HCT116 (cell line): ENCODE measurements around the gene PFDN2. TPM values are rescaled to one million over a fixed set of nuclear protein-coding genes. Genes with fewer than 3 reads are reported as not detected.

ENCODE experiments used
- ATAC-seq: fragments of 200-7000 bp; cut with Tn5 transposase; 2 replicates; pipeline ENCODE4 v1.9.1; 2020; ENCODE audit warnings: mild to moderate bottlenecking, moderate library complexity
- BruUV-seq: library from RNA; stranded (reverse); fragments of 400-500 nt; replicated peaks from 2 replicates; lab custom pipeline; 2021; lab: Mats Ljungman, UMichigan
- CTCF ChIA-PET: fragments of 300-600 bp; sonication (Branson Sonifier 250); formaldehyde crosslinking; loops from one replicate; lab custom pipeline; 2021; ENCODE audit warnings: antibody characterized with exemption; lab: Charles Lee
- POLR2A ChIA-PET: fragments of 300-600, 350-600 bp; sonication (Branson Sonifier 250); formaldehyde crosslinking; loops from one replicate; lab custom pipeline; 2021; ENCODE audit warnings: antibody characterized with exemption; lab: Charles Lee
- RAD21 ChIA-PET, 2 experiments: fragments of 300-600 bp; sonication (Branson Sonifier 250); formaldehyde crosslinking; loops; one replicate each; lab custom pipeline; 2023; ENCODE audit warnings: low total read pairs in 2 of 2; ENCODE audit not compliant: uncharacterized antibody in 2 of 2, unreplicated experiment in 2 of 2, low non-redundant PET in 1 of 2; lab: Charles Lee
- DNase-seq: peaks from one replicate; pipeline ENCODE4 v3.0.0-alpha.2; 2010; ENCODE audit warnings: low read depth, low spot score
- H2AFZ ChIP-seq: fragments of 200-600 bp; shearing (Covaris generic), sonication (generic); 2 replicates; pipeline ENCODE4 v1.6.1; 2017; ENCODE audit warnings: low read depth, mixed run types, mixed read lengths, antibody characterized with exemption, low read length; ENCODE audit not compliant: poor library complexity, severe bottlenecking
- H3K27ac ChIP-seq: 2 replicates; pipeline ENCODE4 v1.5.1; 2012; ENCODE audit warnings: low read depth, low read length
- H3K27me3 ChIP-seq: fragments of 200-600 bp; sonication (generic); 2 replicates; pipeline ENCODE4 v1.6.1; 2016; ENCODE audit warnings: mixed run types, low read length, mixed read lengths; ENCODE audit not compliant: insufficient read depth
- H3K36me3 ChIP-seq, 2 experiments: fragments of 200-500 bp in 1 of 2; fragments of 200-600 bp in 1 of 2; sonication (Bioruptor generic) in 1 of 2; sonication (generic) in 1 of 2; 2 replicates each; pipeline versions ENCODE4 v1.5.1 to v1.6.1; 2014 to 2016; ENCODE audit warnings: low read length in 2 of 2, inconsistent platforms in 1 of 2, mixed read lengths in 1 of 2, mixed run types in 1 of 2; ENCODE audit not compliant: insufficient read depth in 2 of 2, control insufficient read depth in 1 of 2
- H3K4me1 ChIP-seq, 2 experiments: fragments of 200-600 bp in 1 of 2; sonication (generic) in 1 of 2; 2 replicates each; pipeline versions ENCODE4 v1.5.1 to v1.6.1; 2012 to 2017; ENCODE audit warnings: low read length in 2 of 2, inconsistent platforms in 1 of 2, mild to moderate bottlenecking in 1 of 2, mixed read lengths in 1 of 2, mixed run types in 1 of 2, moderate library complexity in 1 of 2; ENCODE audit not compliant: insufficient read depth in 2 of 2, control insufficient read depth in 1 of 2
- H3K4me2 ChIP-seq: fragments of 200-600 bp; sonication (generic); 2 replicates; pipeline ENCODE4 v1.6.1; 2017; ENCODE audit warnings: mixed run types, low read length, mixed read lengths
- H3K4me3 ChIP-seq, 2 experiments: fragments of 200-600 bp in 1 of 2; sonication (generic) in 1 of 2; replicated peaks in 1 of 2; 2 replicates each; pipeline ENCODE4 v1.5.1; 2011 to 2016; ENCODE audit warnings: low read length in 2 of 2, control low read depth in 1 of 2, low read depth in 1 of 2, mild to moderate bottlenecking in 1 of 2, mixed read lengths in 1 of 2, mixed run types in 1 of 2
- H3K79me2 ChIP-seq: fragments of 200-600 bp; sonication (generic); 2 replicates; pipeline ENCODE4 v1.6.1; 2017; ENCODE audit warnings: mild to moderate bottlenecking, mixed run types, low read length, moderate library complexity, mixed read lengths; ENCODE audit not compliant: insufficient read depth
- H3K9ac ChIP-seq: fragments of 200-600 bp; sonication (generic); 2 replicates; pipeline ENCODE4 v1.6.1; 2016; ENCODE audit warnings: low read length, mixed read lengths
- H3K9me2 ChIP-seq: fragments of 200-600 bp; sonication (generic), shearing (Covaris generic); 2 replicates; pipeline ENCODE4 v1.6.1; 2017; ENCODE audit warnings: mixed run types, mild to moderate bottlenecking, moderate library complexity; ENCODE audit not compliant: insufficient read depth
- H3K9me3 ChIP-seq, 2 experiments: fragments of 200-500 bp in 1 of 2; fragments of 200-600 bp in 1 of 2; sonication (Bioruptor generic) in 1 of 2; sonication (generic) in 1 of 2; 2 replicates each; pipeline ENCODE4 v1.6.1; 2014 to 2017; ENCODE audit warnings: low read length in 2 of 2, mixed read lengths in 2 of 2, inconsistent platforms in 1 of 2, low read depth in 1 of 2, mild to moderate bottlenecking in 1 of 2, mixed run types in 1 of 2, moderate library complexity in 1 of 2; ENCODE audit not compliant: control insufficient read depth in 1 of 2, insufficient read depth in 1 of 2
- H4K20me1 ChIP-seq: fragments of 200-600 bp; sonication (generic), shearing (Covaris generic); 2 replicates; pipeline ENCODE4 v1.6.1; 2017; ENCODE audit warnings: mixed run types, mild to moderate bottlenecking, moderate library complexity; ENCODE audit not compliant: insufficient read depth
- CBX3 ChIP-seq: IDR thresholded peaks from 2 replicates; pipeline ENCODE4 v1.6.1; 2012; ENCODE audit warnings: low read depth
- CEBPB ChIP-seq: IDR thresholded peaks from 2 replicates; pipeline ENCODE4 v1.6.1; 2012; ENCODE audit warnings: low read depth
- EGR1 ChIP-seq: IDR thresholded peaks from 2 replicates; pipeline ENCODE4 v1.6.1; 2012; ENCODE audit warnings: low read depth
- ELF1 ChIP-seq: IDR thresholded peaks from 2 replicates; pipeline ENCODE4 v1.6.1; 2012; ENCODE audit warnings: low read depth, borderline replicate concordance
- EZH2 ChIP-seq: fragments of 200-600 bp; sonication (generic); IDR thresholded peaks from 2 replicates; pipeline ENCODE4 v1.6.1; 2017; ENCODE audit warnings: antibody characterized with exemption, mixed run types
- JUND ChIP-seq: IDR thresholded peaks from 2 replicates; pipeline ENCODE4 v1.6.1; 2012
- POLR2AphosphoS5 ChIP-seq: IDR thresholded peaks from 2 replicates; pipeline ENCODE4 v1.6.1; 2011; ENCODE audit warnings: mild to moderate bottlenecking, low read depth, low read length, moderate library complexity
- RAD21 ChIP-seq: IDR thresholded peaks from 2 replicates; pipeline ENCODE4 v1.6.1; 2012; ENCODE audit warnings: low read depth, mild to moderate bottlenecking
- SIN3A ChIP-seq: IDR thresholded peaks from 2 replicates; pipeline ENCODE4 v1.6.1; 2012; ENCODE audit warnings: low read depth
- SP1 ChIP-seq: IDR thresholded peaks from 2 replicates; pipeline ENCODE4 v1.6.1; 2012; ENCODE audit warnings: low read depth
- SRF ChIP-seq: IDR thresholded peaks from 2 replicates; pipeline ENCODE4 v1.6.1; 2012; ENCODE audit warnings: low read depth
- YY1 ChIP-seq: IDR thresholded peaks from 2 replicates; pipeline ENCODE4 v1.6.1; 2011; ENCODE audit warnings: low read length, low read depth, moderate library complexity, mild to moderate bottlenecking; ENCODE audit not compliant: insufficient replicate concordance; ENCODE audit errors: extremely low read depth
- ZFX ChIP-seq: fragments of 450-650 bp; IDR thresholded peaks from 2 replicates; pipeline ENCODE4 v1.6.1; 2017
- ZNF274 ChIP-seq: fragments of 200-500 bp; sonication (Bioruptor generic); IDR thresholded peaks from 2 replicates; pipeline ENCODE4 v1.6.1; 2014; ENCODE audit warnings: mild to moderate bottlenecking, low read depth, low read length, inconsistent platforms
- intact Hi-C: fragments of 100-400 bp; cut with micrococcal nuclease; formaldehyde crosslinking; loops from 2 replicates; pipeline ENCODE4 v1.10.0; 2022
- total RNA-seq: library from RNA; stranded (reverse); gene quantifications from one replicate; pipeline ENCODE4 v1.2.1, GENCODE V29; 2021; ENCODE audit not compliant: unreplicated experiment
- TF ChIP-seq, protein P1 (sequence below), 3 experiments: fragments of 200-600 bp in 1 of 3; sonication (generic) in 1 of 3; IDR thresholded peaks in 2 of 3; conservative IDR thresholded peaks in 1 of 3; 2 replicates each; pipeline ENCODE4 v1.5.1; 2012 to 2017; ENCODE audit warnings: low read depth in 2 of 3, low read length in 2 of 3, antibody characterized with exemption in 1 of 3, borderline replicate concordance in 1 of 3, control low read depth in 1 of 3, mild to moderate bottlenecking in 1 of 3, mixed read lengths in 1 of 3, mixed run types in 1 of 3, moderate library complexity in 1 of 3; ENCODE audit not compliant: insufficient read depth in 1 of 3
- TF ChIP-seq, protein P2 (sequence below): IDR thresholded peaks from 2 replicates; pipeline ENCODE4 v1.6.1; 2012
- TF ChIP-seq, protein P3 (sequence below): IDR thresholded peaks from 2 replicates; pipeline ENCODE4 v1.6.1; 2011; ENCODE audit warnings: mild to moderate bottlenecking, low read length, moderate library complexity; ENCODE audit not compliant: insufficient replicate concordance; ENCODE audit errors: extremely low read depth

Gene PFDN2
- total RNA-seq, 1 experiment from 2014 or later, result 179 TPM

DNA sequence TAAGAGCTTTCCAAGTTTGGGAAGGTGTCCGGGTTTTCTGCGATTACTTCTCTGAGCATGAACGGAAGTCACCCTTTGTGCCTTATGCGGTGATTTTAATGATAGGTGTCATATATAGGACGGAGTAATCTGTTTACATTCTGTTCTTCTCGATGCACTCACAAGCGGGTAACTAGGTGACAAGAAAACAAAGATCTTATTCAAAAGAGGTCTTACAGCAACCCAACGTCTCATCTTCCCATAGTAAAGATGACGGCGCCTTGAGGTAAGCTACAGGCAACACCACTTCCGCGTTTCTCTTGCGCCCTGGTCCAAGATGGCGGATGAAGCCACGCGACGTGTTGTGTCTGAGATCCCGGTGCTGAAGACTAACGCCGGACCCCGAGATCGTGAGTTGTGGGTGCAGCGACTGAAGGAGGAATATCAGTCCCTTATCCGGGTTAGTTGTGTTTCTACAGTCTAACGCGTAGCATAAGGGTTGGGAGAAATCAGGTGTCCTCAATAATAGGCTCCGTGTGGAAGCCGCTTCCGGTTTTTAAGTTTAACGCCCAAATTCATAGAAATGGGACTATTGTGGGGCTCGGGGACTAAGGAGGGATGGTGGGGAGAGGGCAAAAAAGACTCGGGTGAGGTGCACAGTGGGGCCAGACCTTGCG, 36.0 kb upstream of the PFDN2 start, which contains the start of gene UFC1:
Gene UFC1 (plus strand): TSS at position 297 of the 656 bp plus-strand sequence. CDS start 20 bp downstream, at position 317.
- BruUV-seq, result TSS peak; percentile 98
- Histone ChIP-seq H3K4me1 (peaks cover 5 to 20% of the 10 kb centered on the region in 2 experiments; a peak in 3 of 4 replicates), H3K9me3 (no peaks in the 10 kb centered on the region), H2AFZ (peak within 1 kb of the TSS; percentile 73), H3K36me3 (no peaks in the 10 kb centered on the region), H3K4me3 (peak within 1 kb of the TSS; percentile 66 to 87), H3K27ac (peak within 1 kb of the TSS; percentile 99), H3K27me3 (no peaks in the 10 kb centered on the region), H4K20me1 (no peaks in the 10 kb centered on the region), H3K79me2 (peaks cover 5% of the 10 kb centered on the region; the same call in 1 of the 2 replicates), H3K9ac (peak within 1 kb of the TSS; percentile 92), H3K4me2 (peak within 1 kb of the TSS; percentile 86), H3K9me2 (no peaks in the 10 kb centered on the region)
- TF ChIP-seq ZFX (no peak), JUND (no peak), YY1 (peak; percentile 99), ELF1 (peak; percentile 97; the same call in 1 of the 2 replicates), POLR2AphosphoS5 (peak; percentile 80), ZNF274 (no peak), CEBPB (no peak), EZH2 (no peak), SRF (no peak; the same call in 1 of the 2 replicates), SIN3A (no peak), CBX3 (peak; percentile 77), RAD21 (no peak), SP1 (peak; percentile 27; the same call in 1 of the 2 replicates), EGR1 (peak; percentile 85)
- TF ChIP-seq, protein P1, sequence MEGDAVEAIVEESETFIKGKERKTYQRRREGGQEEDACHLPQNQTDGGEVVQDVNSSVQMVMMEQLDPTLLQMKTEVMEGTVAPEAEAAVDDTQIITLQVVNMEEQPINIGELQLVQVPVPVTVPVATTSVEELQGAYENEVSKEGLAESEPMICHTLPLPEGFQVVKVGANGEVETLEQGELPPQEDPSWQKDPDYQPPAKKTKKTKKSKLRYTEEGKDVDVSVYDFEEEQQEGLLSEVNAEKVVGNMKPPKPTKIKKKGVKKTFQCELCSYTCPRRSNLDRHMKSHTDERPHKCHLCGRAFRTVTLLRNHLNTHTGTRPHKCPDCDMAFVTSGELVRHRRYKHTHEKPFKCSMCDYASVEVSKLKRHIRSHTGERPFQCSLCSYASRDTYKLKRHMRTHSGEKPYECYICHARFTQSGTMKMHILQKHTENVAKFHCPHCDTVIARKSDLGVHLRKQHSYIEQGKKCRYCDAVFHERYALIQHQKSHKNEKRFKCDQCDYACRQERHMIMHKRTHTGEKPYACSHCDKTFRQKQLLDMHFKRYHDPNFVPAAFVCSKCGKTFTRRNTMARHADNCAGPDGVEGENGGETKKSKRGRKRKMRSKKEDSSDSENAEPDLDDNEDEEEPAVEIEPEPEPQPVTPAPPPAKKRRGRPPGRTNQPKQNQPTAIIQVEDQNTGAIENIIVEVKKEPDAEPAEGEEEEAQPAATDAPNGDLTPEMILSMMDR (IDR thresholded peaks at IDR 0.05 in 2 of 3, conservative IDR thresholded peaks at IDR 0.05 in 1 of 3; ENCODE audit: borderline replicate concordance in 1 of 3, insufficient read depth in 1 of 3, low read depth in 2 of 3, low read length in 2 of 3), result no peak
- TF ChIP-seq, protein P2, sequence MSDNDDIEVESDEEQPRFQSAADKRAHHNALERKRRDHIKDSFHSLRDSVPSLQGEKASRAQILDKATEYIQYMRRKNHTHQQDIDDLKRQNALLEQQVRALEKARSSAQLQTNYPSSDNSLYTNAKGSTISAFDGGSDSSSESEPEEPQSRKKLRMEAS, result peak; percentile 91
- TF ChIP-seq, protein P3, sequence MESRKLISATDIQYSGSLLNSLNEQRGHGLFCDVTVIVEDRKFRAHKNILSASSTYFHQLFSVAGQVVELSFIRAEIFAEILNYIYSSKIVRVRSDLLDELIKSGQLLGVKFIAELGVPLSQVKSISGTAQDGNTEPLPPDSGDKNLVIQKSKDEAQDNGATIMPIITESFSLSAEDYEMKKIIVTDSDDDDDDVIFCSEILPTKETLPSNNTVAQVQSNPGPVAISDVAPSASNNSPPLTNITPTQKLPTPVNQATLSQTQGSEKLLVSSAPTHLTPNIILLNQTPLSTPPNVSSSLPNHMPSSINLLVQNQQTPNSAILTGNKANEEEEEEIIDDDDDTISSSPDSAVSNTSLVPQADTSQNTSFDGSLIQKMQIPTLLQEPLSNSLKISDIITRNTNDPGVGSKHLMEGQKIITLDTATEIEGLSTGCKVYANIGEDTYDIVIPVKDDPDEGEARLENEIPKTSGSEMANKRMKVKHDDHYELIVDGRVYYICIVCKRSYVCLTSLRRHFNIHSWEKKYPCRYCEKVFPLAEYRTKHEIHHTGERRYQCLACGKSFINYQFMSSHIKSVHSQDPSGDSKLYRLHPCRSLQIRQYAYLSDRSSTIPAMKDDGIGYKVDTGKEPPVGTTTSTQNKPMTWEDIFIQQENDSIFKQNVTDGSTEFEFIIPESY, result peak; percentile 83
- ATAC-seq (peak; percentile 92), DNase-seq (peak; percentile 87)
- RAD21 ChIA-PET, result no interaction called here
- POLR2A ChIA-PET, result interaction anchor here (1.7 to 3.1 kb wide), 3 partner anchors 13 to 36 kb away, joined by 7 to 24 read pairs (median 10); partner anchors contain the start of genes DEDD, NIT1, PFDN2 and PPOX
- CTCF ChIA-PET, result interaction anchor here (1.3 kb wide), 1 partner anchor 12 kb away, joined by 10 read pairs; the partner anchor contains the start of gene PPOX
- intact Hi-C loops, result loop anchor here (5.0 kb wide), 1 partner anchor 132 kb away; the partner anchor contains the start of gene F11R
